Measurements from ENCODE around the gene SRL. TPM values are rescaled to one million over a fixed set of nuclear protein-coding genes. Genes with fewer than 3 reads are reported as not detected.

The SRL gene
- total RNA-seq, 1 donor from 2014 or later: 1.2 TPM

GRCh38 chr16:4272114-4272956, 30.5 kb upstream of the SRL start:
- TF ChIP-seq, protein P1, sequence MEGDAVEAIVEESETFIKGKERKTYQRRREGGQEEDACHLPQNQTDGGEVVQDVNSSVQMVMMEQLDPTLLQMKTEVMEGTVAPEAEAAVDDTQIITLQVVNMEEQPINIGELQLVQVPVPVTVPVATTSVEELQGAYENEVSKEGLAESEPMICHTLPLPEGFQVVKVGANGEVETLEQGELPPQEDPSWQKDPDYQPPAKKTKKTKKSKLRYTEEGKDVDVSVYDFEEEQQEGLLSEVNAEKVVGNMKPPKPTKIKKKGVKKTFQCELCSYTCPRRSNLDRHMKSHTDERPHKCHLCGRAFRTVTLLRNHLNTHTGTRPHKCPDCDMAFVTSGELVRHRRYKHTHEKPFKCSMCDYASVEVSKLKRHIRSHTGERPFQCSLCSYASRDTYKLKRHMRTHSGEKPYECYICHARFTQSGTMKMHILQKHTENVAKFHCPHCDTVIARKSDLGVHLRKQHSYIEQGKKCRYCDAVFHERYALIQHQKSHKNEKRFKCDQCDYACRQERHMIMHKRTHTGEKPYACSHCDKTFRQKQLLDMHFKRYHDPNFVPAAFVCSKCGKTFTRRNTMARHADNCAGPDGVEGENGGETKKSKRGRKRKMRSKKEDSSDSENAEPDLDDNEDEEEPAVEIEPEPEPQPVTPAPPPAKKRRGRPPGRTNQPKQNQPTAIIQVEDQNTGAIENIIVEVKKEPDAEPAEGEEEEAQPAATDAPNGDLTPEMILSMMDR (conservative IDR thresholded peaks at IDR 0.05): no peak
- DNase-seq (ENCODE audit: extremely low spot score, unreplicated experiment): no peak
- Mint-ChIP-seq H3K4me3 (peak overlapping the region; percentile 95), H3K9me3 (no peaks in the 10 kb centered on the region), H3K27ac (peak overlapping the region; percentile 92), H3K4me1 (ENCODE audit: unreplicated experiment) (no peaks in the 10 kb centered on the region), H3K27me3 (peaks cover 4% of the 10 kb centered on the region), H3K36me3 (no peaks in the 10 kb centered on the region)

DNA sequence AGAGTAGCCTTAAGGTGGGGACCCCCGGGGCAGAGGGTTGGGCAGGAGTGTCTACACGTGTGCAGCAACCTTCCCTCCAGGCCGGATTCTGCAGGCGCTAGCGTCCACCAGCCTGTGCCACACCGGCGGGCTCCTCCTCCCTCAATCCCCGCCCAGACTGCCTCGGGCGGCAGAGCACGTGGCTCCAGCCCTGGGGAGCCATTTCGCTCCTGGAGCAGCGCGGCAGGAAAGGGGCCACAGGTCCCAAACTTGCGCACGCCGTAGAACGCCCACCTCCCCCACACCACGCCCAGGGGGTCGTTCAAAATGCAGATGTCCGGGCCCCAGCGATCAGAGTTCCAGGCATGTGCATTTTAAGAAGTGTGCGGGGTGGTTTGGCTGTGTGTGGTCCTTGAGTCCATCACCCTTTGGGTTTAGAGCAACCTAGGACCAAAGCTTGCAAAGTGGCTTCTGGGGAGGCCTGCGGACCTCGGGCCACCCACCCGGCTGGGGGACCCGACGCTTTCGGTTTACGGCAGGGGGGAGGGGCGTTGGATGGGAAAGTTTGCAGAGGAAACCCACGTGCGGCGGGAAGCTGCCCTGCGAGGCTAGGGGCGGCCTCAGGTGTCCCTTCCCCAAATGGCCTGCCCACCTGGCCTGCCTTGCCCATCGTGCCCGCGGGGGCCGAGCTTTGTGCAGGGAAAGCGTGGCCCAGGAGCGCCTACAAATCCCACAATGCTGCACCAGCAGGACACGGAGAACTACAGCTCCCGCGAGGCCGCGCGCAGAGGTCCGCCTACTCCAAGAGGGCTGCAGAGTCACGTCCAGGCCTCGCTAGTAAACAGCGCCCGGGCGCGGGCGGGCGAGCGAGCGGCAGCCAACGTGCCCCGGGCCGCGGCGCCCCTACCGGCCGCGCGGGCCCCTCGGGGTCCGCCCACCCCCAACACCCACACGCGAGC, 29.6 kb upstream of the SRL start:
- peak; percentile 92 for DNase-seq (ENCODE audit: extremely low spot score, unreplicated experiment)
- TF ChIP-seq, protein P1 (conservative IDR thresholded peaks at IDR 0.05): peak; percentile 53
- Mint-ChIP-seq H3K9me3 (no peaks in the 10 kb centered on the region), H3K36me3 (no peaks in the 10 kb centered on the region), H3K27me3 (peaks cover 4% of the 10 kb centered on the region), H3K27ac (peak overlapping the region; percentile 76), H3K4me1 (ENCODE audit: unreplicated experiment) (no peaks in the 10 kb centered on the region), H3K4me3 (peak overlapping the region; percentile 87)

- H3K4me3 Mint-ChIP-seq: peak overlapping the region; percentile 87
- DNase-seq (ENCODE audit: extremely low spot score, unreplicated experiment): no peak
- peak overlapping the region; percentile 76 for H3K27ac Mint-ChIP-seq
- H3K4me1 Mint-ChIP-seq (ENCODE audit: unreplicated experiment): peaks cover 5% of the 10 kb centered on the region
- no peaks in the 10 kb centered on the region for H3K9me3 Mint-ChIP-seq
- H3K27me3 Mint-ChIP-seq: peaks cover 4% of the 10 kb centered on the region
- TF ChIP-seq, protein P1 (conservative IDR thresholded peaks at IDR 0.05): no peak
- H3K36me3 Mint-ChIP-seq: no peaks in the 10 kb centered on the region
These were observed 28.7 kb upstream of the SRL start for GRCh38 chr16:4270595-4270994.

- Mint-ChIP-seq H3K4me1 (ENCODE audit: unreplicated experiment) (peaks cover 5% of the 10 kb centered on the region), H3K9me3 (no peaks in the 10 kb centered on the region), H3K36me3 (no peaks in the 10 kb centered on the region), H3K27ac (no peak overlapping the region), H3K4me3 (peak overlapping the region; percentile 55), H3K27me3 (peaks cover 4% of the 10 kb centered on the region)
- TF ChIP-seq, protein P1 (conservative IDR thresholded peaks at IDR 0.05): no peak
- no peak for DNase-seq (ENCODE audit: extremely low spot score, unreplicated experiment)
These were observed 28.2 kb upstream of the SRL start for GRCh38 chr16:4270091-4270490.

DNA sequence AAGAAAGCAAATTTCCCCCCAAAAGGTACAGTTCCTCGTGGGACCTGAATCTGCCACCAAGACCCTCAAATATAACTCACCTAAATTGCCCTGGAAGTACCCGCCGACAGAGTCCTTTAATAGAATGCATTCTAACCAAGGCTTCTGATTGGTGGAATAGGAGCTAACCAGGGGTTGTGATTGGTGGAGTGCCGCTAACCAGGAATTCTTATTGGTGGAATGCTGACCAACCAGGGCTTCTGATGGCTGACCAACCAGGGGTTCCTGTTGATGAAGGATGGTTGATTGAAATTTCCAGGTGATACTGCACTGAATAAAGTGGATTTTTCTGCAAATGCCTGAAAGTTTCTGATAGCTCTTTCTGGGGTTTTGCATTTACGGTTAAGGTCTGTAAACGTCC, 24.5 kb upstream of the SRL start:
- Mint-ChIP-seq H3K4me1 (ENCODE audit: unreplicated experiment) (peaks cover 16% of the 10 kb centered on the region), H3K9me3 (no peaks in the 10 kb centered on the region), H3K27me3 (no peaks in the 10 kb centered on the region), H3K4me3 (no peak overlapping the region), H3K36me3 (peaks cover 5% of the 10 kb centered on the region), H3K27ac (peak overlapping the region; percentile 68)
- no peak for DNase-seq (ENCODE audit: extremely low spot score, unreplicated experiment)
- TF ChIP-seq, protein P1 (conservative IDR thresholded peaks at IDR 0.05): no peak

All from type B pancreatic cell (in vitro differentiated cells).